ENCODE data around the gene ENPP6.

- TF ChIP-seq POLR2AphosphoS5 (IDR thresholded peaks at IDR 0.05; ENCODE audit: low read depth, low read length) = no peak
- no peak for TF ChIP-seq TAF1 (IDR thresholded peaks at IDR 0.05; ENCODE audit: borderline replicate concordance, low read depth, low read length)
These were observed 118.1 kb downstream of the ENPP6 start for GRCh38 chr4:184099535-184099966.
